Thoracic aorta (tissue), 2 donors: ENCODE data around the gene MYCBP2. TPM values are rescaled to one million over a fixed set of nuclear protein-coding genes. Genes with fewer than 3 reads are reported as not detected.

Source experiments
- ATAC-seq: fragments of 150-250 bp; one replicate; pipeline ENCODE4 v1.8.0; 2017; ENCODE audit warnings: low read depth; ENCODE audit not compliant: insufficient number of reproducible peaks, low FRiP score
- DNase-seq: peaks from one replicate; pipeline ENCODE4 v3.0.0-alpha.2; 2020; ENCODE audit warnings: low spot score
- H3K27ac ChIP-seq, 2 donors: fragments of 200-600 bp; sonication (generic); 1 replicate in 1 of 2; 2 replicates in 1 of 2; pipeline ENCODE4 v1.5.1; 2016; ENCODE audit warnings: mild to moderate bottlenecking in 2 of 2, moderate library complexity in 2 of 2
- H3K27me3 ChIP-seq: fragments of 200-600 bp; sonication (generic); replicated peaks from 2 replicates; pipeline ENCODE4 v1.6.0; 2016; ENCODE audit warnings: mild to moderate bottlenecking; ENCODE audit not compliant: insufficient read depth
- H3K36me3 ChIP-seq: fragments of 200-600 bp; sonication (generic); one replicate; pipeline ENCODE4 v1.5.1; 2016
- H3K4me1 ChIP-seq, 2 donors: fragments of 200-600 bp; sonication (generic); 1 replicate in 1 of 2; 2 replicates in 1 of 2; pipeline versions ENCODE4 v1.5.1 to v1.6.0; 2016; ENCODE audit warnings: low read depth in 2 of 2, mild to moderate bottlenecking in 1 of 2; ENCODE audit not compliant: control insufficient read depth in 1 of 2
- H3K4me3 ChIP-seq: fragments of 200-600 bp; sonication (generic); 2 replicates; pipeline ENCODE4 v1.5.1; 2016; ENCODE audit warnings: mild to moderate bottlenecking
- H3K9me3 ChIP-seq: fragments of 200-600 bp; sonication (generic); 2 replicates; pipeline ENCODE4 v1.5.1; 2016
- total RNA-seq, 2 donors: library from RNA; depleted of rRNA; stranded (reverse); fragments of >200 nt; gene quantifications; one replicate each; pipeline versions ENCODE4 v1.1.0 to v1.2.3, GENCODE V29; 2016
- TF ChIP-seq, protein P1 (sequence below): fragments of 200-600 bp; sonication (generic); IDR thresholded peaks from one replicate; pipeline ENCODE4 v1.5.1; 2019; ENCODE audit warnings: antibody characterized with exemption

Gene MYCBP2
- total RNA-seq, 2 donors from 2014 or later, result 135 to 139 TPM

DNA sequence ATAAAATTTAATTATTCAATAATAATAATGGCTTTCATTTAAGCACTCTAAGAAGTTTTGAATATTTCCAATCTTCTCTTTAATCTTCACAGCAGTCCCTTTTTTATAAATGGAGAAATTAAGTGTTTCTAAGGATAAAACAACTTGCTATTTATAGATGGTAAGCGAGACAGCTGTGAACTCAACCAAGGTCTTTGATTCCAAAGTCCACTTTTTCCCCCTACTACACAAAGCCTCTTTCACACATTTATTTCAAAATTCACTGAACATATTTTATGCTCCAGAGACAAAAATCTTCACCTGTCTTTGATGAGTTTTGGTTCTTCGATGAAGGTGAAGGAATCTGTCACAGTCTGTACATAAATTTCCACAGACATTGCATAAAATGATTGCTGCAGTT lies 265.5 kb downstream of the MYCBP2 start:
- ATAC-seq (no peak), DNase-seq (no peak)
- Histone ChIP-seq H3K4me3 (no peak overlapping the region), H3K9me3 (no peaks in the 10 kb centered on the region), H3K4me1 (no peaks in the 10 kb centered on the region), H3K36me3 (peaks cover 30% of the 10 kb centered on the region), H3K27me3 (no peaks in the 10 kb centered on the region), H3K27ac (no peak overlapping the region)
- TF ChIP-seq, protein P1, sequence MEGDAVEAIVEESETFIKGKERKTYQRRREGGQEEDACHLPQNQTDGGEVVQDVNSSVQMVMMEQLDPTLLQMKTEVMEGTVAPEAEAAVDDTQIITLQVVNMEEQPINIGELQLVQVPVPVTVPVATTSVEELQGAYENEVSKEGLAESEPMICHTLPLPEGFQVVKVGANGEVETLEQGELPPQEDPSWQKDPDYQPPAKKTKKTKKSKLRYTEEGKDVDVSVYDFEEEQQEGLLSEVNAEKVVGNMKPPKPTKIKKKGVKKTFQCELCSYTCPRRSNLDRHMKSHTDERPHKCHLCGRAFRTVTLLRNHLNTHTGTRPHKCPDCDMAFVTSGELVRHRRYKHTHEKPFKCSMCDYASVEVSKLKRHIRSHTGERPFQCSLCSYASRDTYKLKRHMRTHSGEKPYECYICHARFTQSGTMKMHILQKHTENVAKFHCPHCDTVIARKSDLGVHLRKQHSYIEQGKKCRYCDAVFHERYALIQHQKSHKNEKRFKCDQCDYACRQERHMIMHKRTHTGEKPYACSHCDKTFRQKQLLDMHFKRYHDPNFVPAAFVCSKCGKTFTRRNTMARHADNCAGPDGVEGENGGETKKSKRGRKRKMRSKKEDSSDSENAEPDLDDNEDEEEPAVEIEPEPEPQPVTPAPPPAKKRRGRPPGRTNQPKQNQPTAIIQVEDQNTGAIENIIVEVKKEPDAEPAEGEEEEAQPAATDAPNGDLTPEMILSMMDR, result no peak

DNA sequence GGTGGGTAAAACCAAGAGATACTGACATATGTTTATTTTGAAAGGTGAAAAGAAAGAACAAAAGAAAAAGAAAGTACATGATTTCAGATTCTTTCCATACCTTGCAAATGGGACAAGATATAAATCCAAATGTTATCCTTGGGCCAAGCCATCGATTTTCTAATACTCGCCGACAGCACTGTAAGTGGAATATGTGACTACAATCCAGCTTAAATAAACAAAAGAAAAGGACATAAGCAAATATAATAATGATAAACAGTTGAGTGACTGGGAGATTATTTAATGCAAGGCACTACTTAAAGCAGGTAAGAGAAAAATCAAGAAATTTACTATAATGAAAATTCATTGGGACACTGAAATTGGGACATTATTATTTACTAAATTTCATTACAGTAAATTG lies 270.0 kb downstream of the MYCBP2 start:
- Histone ChIP-seq H3K36me3 (peaks cover 33% of the 10 kb centered on the region), H3K4me3 (no peak overlapping the region), H3K27me3 (no peaks in the 10 kb centered on the region), H3K4me1 (no peaks in the 10 kb centered on the region), H3K27ac (no peak overlapping the region), H3K9me3 (no peaks in the 10 kb centered on the region)
- no peak for DNase-seq
- ATAC-seq, result no peak
- TF ChIP-seq, protein P1, result no peak

DNA sequence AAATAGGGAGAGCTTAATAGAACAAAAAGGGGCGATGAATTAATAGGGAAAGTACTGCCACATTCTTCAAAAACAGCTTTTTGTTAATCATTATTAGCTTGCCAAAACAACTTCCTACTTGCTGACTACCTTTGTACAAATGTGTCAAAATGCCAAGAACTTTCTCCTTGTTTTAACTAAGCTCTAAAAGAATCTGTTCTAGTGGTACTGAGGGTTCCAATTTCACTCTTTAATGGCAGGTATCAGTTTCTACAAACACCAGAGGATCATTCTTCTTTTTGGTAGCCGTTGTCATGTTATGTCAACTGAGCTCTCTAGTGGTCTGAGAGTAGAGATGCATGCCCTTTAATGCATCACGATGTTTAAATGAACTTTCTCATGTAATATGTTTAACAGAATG lies 270.5 kb downstream of the MYCBP2 start:
- DNase-seq, result no peak
- Histone ChIP-seq H3K36me3 (peaks cover 33% of the 10 kb centered on the region), H3K4me1 (no peaks in the 10 kb centered on the region), H3K4me3 (no peak overlapping the region), H3K27ac (no peak overlapping the region), H3K9me3 (no peaks in the 10 kb centered on the region), H3K27me3 (no peaks in the 10 kb centered on the region)
- TF ChIP-seq, protein P1, result no peak
- no peak for ATAC-seq

DNA sequence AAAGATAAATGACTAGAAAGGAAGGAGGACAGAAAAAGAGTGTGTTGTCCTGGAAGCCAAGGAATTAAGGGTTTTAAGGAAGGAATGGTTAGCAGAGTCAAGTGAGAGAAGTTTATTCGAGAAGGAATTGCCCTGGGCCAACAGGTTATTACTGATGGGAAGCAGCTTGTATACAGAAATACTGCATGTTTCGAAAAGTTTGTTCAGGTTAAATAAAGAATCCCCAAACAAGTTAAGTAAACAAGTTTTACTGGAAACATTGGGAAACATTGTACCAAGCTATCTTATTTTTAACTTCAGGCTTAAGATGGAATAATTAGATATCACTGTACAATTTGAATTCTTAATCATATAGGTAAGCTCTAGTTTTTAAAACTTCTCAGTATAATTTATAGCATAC lies 271.7 kb downstream of the MYCBP2 start:
- Histone ChIP-seq H3K36me3 (peaks cover 28% of the 10 kb centered on the region), H3K4me1 (no peaks in the 10 kb centered on the region), H3K27me3 (no peaks in the 10 kb centered on the region), H3K4me3 (no peak overlapping the region), H3K9me3 (no peaks in the 10 kb centered on the region), H3K27ac (no peak overlapping the region)
- ATAC-seq (no peak), DNase-seq (no peak)
- TF ChIP-seq, protein P1, result no peak

DNA sequence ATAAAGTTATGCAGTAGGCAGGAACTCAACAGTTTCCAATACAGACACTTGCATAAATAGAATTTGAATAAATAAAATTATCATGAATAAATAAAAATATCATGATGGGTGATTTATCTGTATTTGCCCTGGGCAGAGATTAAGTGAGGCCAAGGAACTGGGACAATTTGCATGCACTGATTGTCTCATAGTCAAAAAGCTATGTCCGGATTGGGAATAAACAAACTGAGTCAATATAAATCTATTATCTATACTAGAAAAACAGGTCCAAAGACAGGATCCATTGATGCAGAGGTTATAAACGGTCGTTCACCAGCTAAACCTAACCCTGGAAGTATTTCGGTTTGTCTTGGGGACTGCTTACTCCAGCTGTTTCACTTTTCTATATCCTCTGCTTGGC lies 273.7 kb downstream of the MYCBP2 start:
- H3K9me3 ChIP-seq, result no peaks in the 10 kb centered on the region
- TF ChIP-seq, protein P1, result no peak
- ATAC-seq, result no peak
- no peak overlapping the region for H3K27ac ChIP-seq
- H3K36me3 ChIP-seq, result peaks cover 38% of the 10 kb centered on the region
- H3K4me3 ChIP-seq, result no peak overlapping the region
- no peaks in the 10 kb centered on the region for H3K4me1 ChIP-seq
- H3K27me3 ChIP-seq, result no peaks in the 10 kb centered on the region
- DNase-seq, result no peak
